Measurements from ENCODE around the gene SREK1. TPM values are rescaled to one million over a fixed set of nuclear protein-coding genes. Genes with fewer than 3 reads are reported as not detected.

The SREK1 gene
- total RNA-seq, 1 experiment from 2014 or later, result 59.6 TPM

DNA sequence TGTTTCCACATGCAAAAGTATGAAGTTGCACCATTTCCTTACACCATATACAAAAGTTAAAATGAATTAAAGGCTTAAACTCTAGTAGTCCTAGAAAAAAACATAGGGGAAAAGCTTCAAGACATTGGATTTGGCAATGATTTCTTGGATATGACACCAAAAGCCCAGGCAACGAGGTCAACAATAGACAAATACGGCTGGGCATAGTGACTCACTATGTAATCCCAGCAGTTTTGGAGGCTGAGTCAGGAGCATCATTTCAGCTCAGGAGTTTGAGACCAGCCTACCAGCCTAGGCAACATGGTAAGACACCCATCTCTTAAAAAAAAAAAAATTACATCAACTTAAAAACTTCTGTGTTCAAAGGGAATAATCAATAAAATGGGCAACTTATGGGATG lies 30.9 kb upstream of the SREK1 start:
- no peaks in the 10 kb centered on the region for H3K79me1 ChIP-seq (ENCODE audit: insufficient read depth, low read depth, low read length, poor library complexity, severe bottlenecking)
- no peak overlapping the region for H3K56ac ChIP-seq (ENCODE audit: insufficient read length, low read depth, low read length)
- Mint-ChIP-seq H3K36me3 (ENCODE audit: insufficient read depth in 1 of 3, low read depth in 3 of 3) (peaks cover 0 to 12% (median 0%) of the 10 kb centered on the region in 3 experiments; a peak in 2 of 7 replicates), H3K4me3 (no peak overlapping the region), H3K4me1 (no peaks in the 10 kb centered on the region), H3K9me3 (peaks cover 25 to 31% of the 10 kb centered on the region in 2 experiments), H3K27me3 (ENCODE audit: low read depth) (peaks cover 12% of the 10 kb centered on the region), H3K27ac (no peak overlapping the region)
- no peaks in the 10 kb centered on the region for H3K27me3 ChIP-seq (ENCODE audit: insufficient read depth, low read length)
- no peak overlapping the region for H4K8ac ChIP-seq (replicated peaks; ENCODE audit: insufficient read length, low read depth, low read length)
- H3K79me2 ChIP-seq (ENCODE audit: insufficient read depth, low read length), result no peaks in the 10 kb centered on the region
- WGBS (ENCODE audit: extremely low coverage, insufficient read length, low lambda C conversion rate), result no CpG with 5 or more reads among the region's 2 CpGs
- H4K5ac ChIP-seq (ENCODE audit: insufficient read length, low read depth, low read length), result no peak overlapping the region
- no peak overlapping the region for H3T11ph ChIP-seq (ENCODE audit: low read length)
- H2BK120ac ChIP-seq (ENCODE audit: low read depth, low read length, poor library complexity, severe bottlenecking), result no peak overlapping the region
- H3K23ac ChIP-seq (ENCODE audit: insufficient read length, low read depth, low read length), result no peak overlapping the region
- no peak overlapping the region for H2AK5ac ChIP-seq (ENCODE audit: insufficient read length, low read length)
- H3K23me2 ChIP-seq (ENCODE audit: insufficient read length, low read depth, low read length, poor library complexity, severe bottlenecking), result no peaks in the 10 kb centered on the region
- H4K20me1 ChIP-seq (ENCODE audit: control insufficient read depth, insufficient read depth, insufficient read length), result no peaks in the 10 kb centered on the region
- H2BK20ac ChIP-seq (ENCODE audit: low read depth, low read length, poor library complexity, severe bottlenecking), result no peak overlapping the region
- no peak for DNase-seq
- no peak overlapping the region for H4K91ac ChIP-seq (ENCODE audit: insufficient read length, low read depth, low read length)
- H3K18ac ChIP-seq (ENCODE audit: insufficient read length, low read depth, low read length), result no peak overlapping the region
- H3K4ac ChIP-seq (ENCODE audit: low read depth, low read length), result no peak overlapping the region
- no peak overlapping the region for H3K9ac ChIP-seq (ENCODE audit: extremely low read depth, insufficient read length, low read length)
- no peak overlapping the region for H3K14ac ChIP-seq (ENCODE audit: insufficient read depth, low read length)
- no peak overlapping the region for H2BK15ac ChIP-seq (ENCODE audit: low read depth, low read length)
- TF ChIP-seq, protein P1, sequence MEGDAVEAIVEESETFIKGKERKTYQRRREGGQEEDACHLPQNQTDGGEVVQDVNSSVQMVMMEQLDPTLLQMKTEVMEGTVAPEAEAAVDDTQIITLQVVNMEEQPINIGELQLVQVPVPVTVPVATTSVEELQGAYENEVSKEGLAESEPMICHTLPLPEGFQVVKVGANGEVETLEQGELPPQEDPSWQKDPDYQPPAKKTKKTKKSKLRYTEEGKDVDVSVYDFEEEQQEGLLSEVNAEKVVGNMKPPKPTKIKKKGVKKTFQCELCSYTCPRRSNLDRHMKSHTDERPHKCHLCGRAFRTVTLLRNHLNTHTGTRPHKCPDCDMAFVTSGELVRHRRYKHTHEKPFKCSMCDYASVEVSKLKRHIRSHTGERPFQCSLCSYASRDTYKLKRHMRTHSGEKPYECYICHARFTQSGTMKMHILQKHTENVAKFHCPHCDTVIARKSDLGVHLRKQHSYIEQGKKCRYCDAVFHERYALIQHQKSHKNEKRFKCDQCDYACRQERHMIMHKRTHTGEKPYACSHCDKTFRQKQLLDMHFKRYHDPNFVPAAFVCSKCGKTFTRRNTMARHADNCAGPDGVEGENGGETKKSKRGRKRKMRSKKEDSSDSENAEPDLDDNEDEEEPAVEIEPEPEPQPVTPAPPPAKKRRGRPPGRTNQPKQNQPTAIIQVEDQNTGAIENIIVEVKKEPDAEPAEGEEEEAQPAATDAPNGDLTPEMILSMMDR (conservative IDR thresholded peaks at IDR 0.05), result no peak
- no peak overlapping the region for H2BK12ac ChIP-seq (ENCODE audit: insufficient read length, low read depth, low read length)
- no peak overlapping the region for H3K27ac ChIP-seq (ENCODE audit: insufficient read length, low read depth, low read length)
- H3K9me3 ChIP-seq (ENCODE audit: control insufficient read depth, low read depth, low read length), result no peaks in the 10 kb centered on the region
- H2AFZ ChIP-seq (ENCODE audit: low read length), result no peak overlapping the region
- no peak overlapping the region for H3K4me2 ChIP-seq (ENCODE audit: insufficient read depth, insufficient read length, low read length)
- H3K4me1 ChIP-seq (ENCODE audit: insufficient read depth, low read length), result no peaks in the 10 kb centered on the region
- no peak overlapping the region for H2BK5ac ChIP-seq (ENCODE audit: insufficient read length, low read length)
